A673 (cell line): ENCODE measurements around the gene CMYA5. TPM values are rescaled to one million over a fixed set of nuclear protein-coding genes. Genes with fewer than 3 reads are reported as not detected.

Experiments used
- BruUV-seq: library from RNA; stranded (reverse); fragments of 400-500 nt; replicated peaks from 2 replicates; lab custom pipeline; 2021; lab: Mats Ljungman, UMichigan
- CTCF ChIA-PET: fragments of 300-600 bp; sonication (Branson Sonifier 250); formaldehyde crosslinking; loops from one replicate; lab custom pipeline; 2022; ENCODE audit warnings: antibody characterized with exemption; lab: Charles Lee
- POLR2A ChIA-PET: fragments of 300-600 bp; sonication (Branson Sonifier 250); formaldehyde crosslinking; loops from one replicate; lab custom pipeline; 2022; ENCODE audit warnings: antibody characterized with exemption; ENCODE audit not compliant: low non-redundant PET; lab: Charles Lee
- DNase-seq: peaks from one replicate; pipeline ENCODE4 v3.0.0-alpha.2; 2015; ENCODE audit warnings: low spot score
- H3K27ac ChIP-seq: fragments of 200-600 bp; sonication (generic); 2 replicates; pipeline ENCODE4 v1.5.1; 2016; ENCODE audit warnings: mixed run types, low read depth, mild to moderate bottlenecking, mixed read lengths, antibody characterized with exemption, low read length; ENCODE audit not compliant: poor library complexity, severe bottlenecking
- H3K27me3 ChIP-seq: fragments of 200-600 bp; sonication (generic); replicated peaks from 2 replicates; pipeline ENCODE4 v1.6.1; 2017; ENCODE audit warnings: mixed run types, low read depth, mild to moderate bottlenecking, mixed read lengths, antibody characterized with exemption, low read length; ENCODE audit not compliant: insufficient read depth, poor library complexity
- H3K36me3 ChIP-seq: fragments of 200-600 bp; sonication (generic); 2 replicates; pipeline ENCODE4 v1.6.1; 2016; ENCODE audit warnings: mixed run types, mild to moderate bottlenecking, mixed read lengths, antibody characterized with exemption, low read length; ENCODE audit not compliant: insufficient read depth, poor library complexity, severe bottlenecking
- H3K4me1 ChIP-seq: fragments of 200-600 bp; sonication (generic); 2 replicates; pipeline ENCODE4 v1.6.1; 2017; ENCODE audit warnings: mixed run types, mild to moderate bottlenecking, mixed read lengths, antibody characterized with exemption, low read length; ENCODE audit not compliant: insufficient read depth, poor library complexity, severe bottlenecking
- H3K4me3 ChIP-seq: fragments of 200-600 bp; sonication (generic); 2 replicates; pipeline ENCODE4 v1.5.1; 2016; ENCODE audit warnings: low read depth, mixed run types, mild to moderate bottlenecking, mixed read lengths, low read length; ENCODE audit not compliant: poor library complexity, severe bottlenecking
- H3K9me3 ChIP-seq: fragments of 200-600 bp; sonication (generic); 2 replicates; pipeline ENCODE4 v1.6.1; 2016; ENCODE audit warnings: mixed run types, low read depth, mild to moderate bottlenecking, mixed read lengths, antibody characterized with exemption, low read length; ENCODE audit not compliant: poor library complexity, severe bottlenecking
- EZH2 ChIP-seq: fragments of 200-600 bp; sonication (generic); IDR thresholded peaks from 2 replicates; pipeline ENCODE4 v1.6.1; 2017; ENCODE audit warnings: borderline replicate concordance, low read depth, mild to moderate bottlenecking, mixed read lengths, antibody characterized with exemption, low read length; ENCODE audit not compliant: poor library complexity, severe bottlenecking
- intact Hi-C: fragments of 100-400 bp; cut with micrococcal nuclease; formaldehyde crosslinking; loops from one replicate; pipeline ENCODE4 v1.10.0; 2022; ENCODE audit not compliant: unreplicated experiment
- total RNA-seq: library from RNA; stranded (reverse); gene quantifications from 2 replicates; pipeline ENCODE4 v1.2.3, GENCODE V29; 2021
- TF ChIP-seq, protein P1 (sequence below): fragments of 300-800, 200-600 bp; sonication (generic); conservative IDR thresholded peaks from 2 replicates; pipeline ENCODE4 v1.5.1; 2017; ENCODE audit warnings: low read depth, mild to moderate bottlenecking, antibody characterized with exemption, low read length, moderate library complexity, mixed read lengths

The CMYA5 gene
- total RNA-seq, 1 experiment from 2014 or later, result 0.41 TPM

DNA sequence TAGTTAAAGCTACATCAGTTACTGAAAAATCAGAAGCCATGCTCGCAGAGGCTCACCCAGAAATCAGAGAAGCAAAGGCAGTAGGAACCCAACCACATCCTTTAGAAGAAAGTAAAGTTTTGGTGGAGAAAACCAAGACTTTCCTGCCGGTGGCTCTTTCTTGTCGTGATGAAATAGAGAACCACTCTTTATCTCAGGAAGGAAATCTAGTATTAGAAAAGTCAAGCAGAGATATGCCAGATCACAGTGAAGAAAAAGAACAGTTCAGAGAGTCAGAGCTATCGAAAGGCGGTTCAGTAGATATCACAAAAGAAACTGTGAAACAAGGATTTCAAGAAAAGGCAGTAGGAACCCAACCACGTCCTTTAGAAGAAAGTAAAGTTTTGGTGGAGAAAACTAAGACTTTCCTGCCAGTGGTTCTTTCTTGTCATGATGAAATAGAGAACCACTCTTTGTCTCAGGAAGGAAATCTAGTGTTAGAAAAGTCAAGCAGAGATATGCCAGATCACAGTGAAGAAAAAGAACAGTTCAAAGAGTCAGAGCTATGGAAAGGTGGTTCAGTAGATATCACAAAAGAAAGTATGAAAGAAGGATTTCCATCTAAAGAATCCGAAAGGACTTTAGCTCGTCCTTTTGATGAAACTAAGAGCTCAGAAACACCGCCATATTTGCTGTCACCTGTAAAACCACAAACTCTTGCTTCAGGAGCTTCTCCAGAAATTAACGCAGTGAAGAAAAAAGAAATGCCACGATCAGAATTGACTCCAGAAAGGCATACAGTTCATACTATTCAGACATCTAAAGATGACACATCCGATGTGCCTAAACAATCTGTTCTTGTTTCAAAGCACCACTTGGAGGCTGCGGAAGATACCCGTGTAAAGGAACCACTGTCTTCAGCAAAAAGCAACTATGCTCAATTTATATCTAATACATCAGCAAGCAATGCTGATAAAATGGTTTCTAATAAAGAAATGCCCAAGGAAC lies 47.2 kb downstream of the CMYA5 start:
- intact Hi-C loops, result no loop called here
- H3K9me3 ChIP-seq, result no peaks in the 10 kb centered on the region
- no peak for DNase-seq
- no TSS peak for BruUV-seq
- no peak overlapping the region for H3K27ac ChIP-seq
- no peaks in the 10 kb centered on the region for H3K36me3 ChIP-seq
- H3K27me3 ChIP-seq, result peaks cover 70% of the 10 kb centered on the region
- CTCF ChIA-PET, result no interaction called here
- no peaks in the 10 kb centered on the region for H3K4me1 ChIP-seq
- H3K4me3 ChIP-seq, result no peak overlapping the region
- POLR2A ChIA-PET, result no interaction called here
- TF ChIP-seq EZH2, result no peak
- TF ChIP-seq, protein P1, sequence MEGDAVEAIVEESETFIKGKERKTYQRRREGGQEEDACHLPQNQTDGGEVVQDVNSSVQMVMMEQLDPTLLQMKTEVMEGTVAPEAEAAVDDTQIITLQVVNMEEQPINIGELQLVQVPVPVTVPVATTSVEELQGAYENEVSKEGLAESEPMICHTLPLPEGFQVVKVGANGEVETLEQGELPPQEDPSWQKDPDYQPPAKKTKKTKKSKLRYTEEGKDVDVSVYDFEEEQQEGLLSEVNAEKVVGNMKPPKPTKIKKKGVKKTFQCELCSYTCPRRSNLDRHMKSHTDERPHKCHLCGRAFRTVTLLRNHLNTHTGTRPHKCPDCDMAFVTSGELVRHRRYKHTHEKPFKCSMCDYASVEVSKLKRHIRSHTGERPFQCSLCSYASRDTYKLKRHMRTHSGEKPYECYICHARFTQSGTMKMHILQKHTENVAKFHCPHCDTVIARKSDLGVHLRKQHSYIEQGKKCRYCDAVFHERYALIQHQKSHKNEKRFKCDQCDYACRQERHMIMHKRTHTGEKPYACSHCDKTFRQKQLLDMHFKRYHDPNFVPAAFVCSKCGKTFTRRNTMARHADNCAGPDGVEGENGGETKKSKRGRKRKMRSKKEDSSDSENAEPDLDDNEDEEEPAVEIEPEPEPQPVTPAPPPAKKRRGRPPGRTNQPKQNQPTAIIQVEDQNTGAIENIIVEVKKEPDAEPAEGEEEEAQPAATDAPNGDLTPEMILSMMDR, result no peak

DNA sequence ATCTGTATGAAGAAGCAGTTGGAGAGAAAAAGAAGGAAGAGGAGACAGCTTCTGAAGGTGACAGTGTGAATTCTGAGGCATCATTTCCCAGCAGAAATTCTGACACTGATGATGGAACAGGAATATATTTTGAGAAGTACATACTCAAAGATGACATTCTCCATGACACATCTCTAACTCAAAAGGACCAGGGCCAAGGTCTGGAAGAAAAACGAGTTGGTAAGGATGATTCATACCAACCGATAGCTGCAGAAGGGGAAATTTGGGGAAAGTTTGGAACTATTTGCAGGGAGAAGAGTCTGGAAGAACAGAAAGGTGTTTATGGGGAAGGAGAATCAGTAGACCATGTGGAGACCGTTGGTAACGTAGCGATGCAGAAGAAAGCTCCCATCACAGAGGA lies 48.7 kb downstream of the CMYA5 start:
- POLR2A ChIA-PET, result interaction anchor here (0.6 kb wide), 1 partner anchor 605 kb away, joined by 3 read pairs; no protein-coding TSS in a partner anchor
- Histone ChIP-seq H3K4me3 (no peak overlapping the region), H3K9me3 (no peaks in the 10 kb centered on the region), H3K27me3 (peaks cover 56% of the 10 kb centered on the region), H3K27ac (no peak overlapping the region), H3K36me3 (no peaks in the 10 kb centered on the region), H3K4me1 (no peaks in the 10 kb centered on the region)
- TF ChIP-seq, protein P1, result no peak
- no peak for TF ChIP-seq EZH2
- CTCF ChIA-PET, result no interaction called here
- intact Hi-C loops, result no loop called here
- no peak for DNase-seq
- no TSS peak for BruUV-seq

DNA sequence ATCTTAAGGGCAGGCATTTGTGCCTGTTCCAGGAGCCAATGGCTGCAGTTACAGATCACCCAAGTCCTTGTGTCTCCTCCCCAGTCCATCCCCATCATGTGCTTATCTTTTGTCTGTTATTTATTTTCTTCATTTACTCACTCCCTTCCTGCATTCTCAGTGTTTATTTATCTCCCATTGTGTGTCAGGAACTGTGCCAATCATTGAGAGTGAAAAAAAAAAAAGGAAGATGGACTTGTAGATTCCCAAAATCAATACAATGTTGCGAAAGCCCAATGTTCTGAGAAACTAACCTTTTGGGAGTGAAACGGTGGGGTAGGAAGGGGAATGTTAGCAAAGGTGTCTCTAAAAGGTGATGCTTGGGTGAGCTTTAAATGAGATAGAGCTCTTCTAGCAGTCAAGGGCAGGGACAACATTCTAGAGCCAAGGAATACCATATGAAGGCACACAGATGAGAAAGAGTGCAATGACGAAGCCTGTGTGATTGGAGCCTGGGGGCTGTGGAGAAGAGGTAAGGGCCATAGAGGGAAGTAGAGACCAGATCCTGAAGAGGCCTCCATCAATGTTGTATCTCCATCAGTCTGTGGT lies 53.0 kb downstream of the CMYA5 start:
- H3K9me3 ChIP-seq, result no peaks in the 10 kb centered on the region
- ChIA-PET POLR2A (no interaction called here), CTCF (no interaction called here)
- no peaks in the 10 kb centered on the region for H3K36me3 ChIP-seq
- H3K27me3 ChIP-seq, result peaks cover 13% of the 10 kb centered on the region
- no peaks in the 10 kb centered on the region for H3K4me1 ChIP-seq
- no peak for DNase-seq
- intact Hi-C loops, result no loop called here
- H3K27ac ChIP-seq, result no peak overlapping the region
- H3K4me3 ChIP-seq, result no peak overlapping the region
- no TSS peak for BruUV-seq
- TF ChIP-seq, protein P1, result no peak
- no peak for TF ChIP-seq EZH2
